Activated CD4-positive, alpha-beta T cell treated with anti-CD3 and anti-CD28 coated beads, Interleukin-2, amount 50 U/mL, for 4 hours (primary cell): Measurements from ENCODE around the gene SAPCD2.

Experiments
- DNase-seq, 2 experiments: peaks; one replicate each; pipeline ENCODE4 v3.0.0-alpha.2; 2020

Gene SAPCD2

DNA sequence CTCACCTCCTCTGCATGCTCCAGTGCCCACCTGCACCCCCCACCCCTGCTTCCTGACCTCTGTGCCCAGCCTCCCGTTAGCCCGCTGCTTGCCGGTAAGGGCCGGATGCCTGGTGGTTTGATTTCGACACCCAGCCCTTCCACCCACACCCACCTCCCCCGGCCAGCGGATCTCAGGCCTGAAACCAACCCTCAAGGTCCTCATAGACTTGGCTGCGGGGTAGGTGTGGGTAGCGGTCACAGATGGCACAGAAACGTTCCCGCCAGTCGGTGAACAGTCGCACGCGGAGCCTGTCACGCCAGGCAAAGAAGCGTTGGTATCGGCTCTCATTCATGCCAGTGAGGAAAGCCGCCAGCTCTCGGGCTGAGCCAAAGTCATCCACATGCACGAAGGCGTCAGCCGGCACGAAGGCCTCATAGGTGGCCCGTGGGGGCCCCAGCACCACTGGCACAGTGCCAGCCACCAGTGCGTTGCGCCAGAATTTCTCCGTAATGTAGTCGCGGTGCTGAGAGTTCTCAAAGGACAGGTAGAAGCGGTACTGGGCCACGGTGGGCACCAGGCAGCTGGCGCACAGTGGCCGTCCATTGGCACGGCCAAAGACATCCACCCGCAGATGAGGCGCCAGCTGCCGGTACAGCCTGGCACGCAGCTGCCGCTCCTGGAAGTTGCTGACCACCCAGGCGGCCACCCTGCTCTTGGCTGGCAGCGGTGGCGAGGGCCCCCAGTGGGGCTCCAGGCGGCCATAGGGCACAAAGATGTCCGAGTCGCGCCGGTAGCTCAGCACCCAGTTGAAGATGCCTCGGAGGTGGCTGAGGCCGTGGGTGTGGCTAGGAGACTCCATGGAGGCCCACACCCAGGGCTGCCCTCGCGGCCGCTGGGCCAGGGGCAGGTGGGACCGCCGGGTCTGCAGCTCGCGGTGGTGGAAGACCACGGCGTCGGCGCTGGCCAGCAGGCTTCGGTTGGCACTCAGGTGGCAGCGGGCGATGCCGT lies 39.5 kb downstream of the SAPCD2 start:
- no peak for DNase-seq

DNA sequence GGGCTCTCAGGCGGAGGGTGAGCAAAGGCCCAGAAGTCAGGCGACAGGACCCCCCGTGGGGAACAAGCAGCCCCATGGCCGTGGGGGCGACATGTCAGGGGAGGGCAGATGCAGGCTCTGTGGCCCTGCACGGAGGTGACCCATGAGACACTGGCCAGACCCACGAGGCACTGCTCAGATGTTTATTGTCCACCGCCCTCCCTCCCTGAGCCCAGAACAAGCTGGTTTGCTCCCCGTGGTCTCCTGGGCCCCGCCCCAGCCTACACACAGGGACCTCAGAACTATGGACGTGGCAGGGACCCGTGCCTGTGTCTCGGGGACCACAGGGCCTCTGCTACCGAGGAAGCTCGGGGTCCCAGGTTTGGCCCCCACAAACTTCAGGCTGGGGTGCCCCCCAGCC lies 40.4 kb downstream of the SAPCD2 start:
- no peak for DNase-seq

DNA sequence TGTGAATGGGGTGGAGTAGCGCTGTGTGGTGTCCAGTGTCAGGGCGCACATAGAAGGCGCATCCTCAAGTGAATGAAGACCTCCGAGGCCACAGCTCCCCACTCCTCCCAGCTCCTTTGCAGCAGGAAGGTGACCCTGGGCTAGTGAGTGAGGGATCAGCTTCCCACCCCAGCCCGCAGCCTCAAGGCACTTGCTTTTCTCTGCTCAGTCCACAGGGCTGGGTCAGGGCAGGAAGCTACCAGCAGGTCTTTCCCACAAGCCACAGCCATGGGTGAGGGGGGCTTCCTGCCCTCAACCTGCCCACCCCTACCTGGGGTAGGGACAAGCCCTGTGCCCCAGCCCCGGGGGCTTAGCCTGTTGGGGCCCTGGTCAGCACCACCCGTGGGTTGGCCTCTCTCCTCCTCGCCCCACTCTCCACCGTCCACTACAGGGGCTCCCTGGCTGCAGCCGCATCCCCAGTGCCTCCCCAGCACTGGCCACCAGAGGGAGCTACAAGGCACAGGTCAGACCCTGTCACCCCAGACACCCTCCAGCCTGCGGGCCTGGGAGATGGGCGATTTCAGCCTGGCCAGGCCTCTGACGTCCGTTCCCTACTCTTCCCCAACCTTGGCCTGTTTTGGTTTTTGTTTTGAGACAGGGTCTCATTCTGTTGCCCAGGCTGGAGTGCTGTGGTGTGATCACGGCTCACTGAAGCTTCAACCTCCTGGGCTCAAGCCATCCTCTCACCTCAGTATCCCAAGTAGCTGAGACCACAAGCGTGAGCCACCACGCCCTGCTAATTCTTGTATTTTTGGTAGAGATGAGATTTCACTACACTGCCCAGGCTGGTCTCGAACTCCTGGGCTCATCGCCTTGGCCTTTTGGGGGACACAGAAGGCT lies 41.1 kb downstream of the SAPCD2 start:
- peak; percentile 60 to 69 for DNase-seq

DNA sequence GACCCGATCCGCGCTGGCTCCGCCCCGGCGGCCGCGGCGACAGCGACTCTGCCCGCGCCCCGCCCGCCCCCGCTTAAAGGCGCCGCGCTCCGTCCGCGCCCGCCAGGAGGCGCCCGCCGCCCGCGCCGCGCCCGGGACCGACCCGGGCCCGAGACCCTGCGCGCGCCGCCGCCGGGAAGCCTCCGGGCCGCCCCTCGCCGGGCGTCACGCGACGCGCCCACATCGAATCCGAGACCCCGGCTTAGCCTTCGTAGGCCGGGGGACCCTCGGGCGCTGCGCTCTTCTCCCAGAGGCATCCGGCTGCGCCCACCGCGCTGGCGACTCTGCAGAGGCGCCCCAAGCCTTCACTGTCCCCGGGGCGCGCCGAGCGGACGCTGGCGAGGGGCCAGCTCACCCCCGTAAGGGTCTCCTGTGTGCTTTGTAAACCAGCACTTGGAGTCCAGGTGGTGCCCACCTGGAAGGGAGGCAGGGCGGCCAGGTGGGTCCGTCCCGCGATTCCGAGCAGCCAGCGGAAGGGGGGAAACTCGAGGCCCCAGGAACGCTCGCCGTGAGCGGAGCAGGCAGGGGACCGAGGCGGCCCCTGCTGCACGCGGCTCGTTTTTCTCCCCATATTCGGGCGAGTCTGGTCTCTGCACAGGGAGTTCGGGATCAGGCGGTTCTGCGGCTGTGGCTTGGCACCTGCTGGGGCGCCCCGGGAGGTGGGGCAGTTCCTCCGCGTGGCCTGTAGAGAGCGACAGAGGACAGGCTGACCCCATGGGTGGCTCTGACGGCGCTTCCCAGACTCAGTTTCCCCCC lies 41.9 kb downstream of the SAPCD2 start:
- peak; percentile 52 for DNase-seq

DNA sequence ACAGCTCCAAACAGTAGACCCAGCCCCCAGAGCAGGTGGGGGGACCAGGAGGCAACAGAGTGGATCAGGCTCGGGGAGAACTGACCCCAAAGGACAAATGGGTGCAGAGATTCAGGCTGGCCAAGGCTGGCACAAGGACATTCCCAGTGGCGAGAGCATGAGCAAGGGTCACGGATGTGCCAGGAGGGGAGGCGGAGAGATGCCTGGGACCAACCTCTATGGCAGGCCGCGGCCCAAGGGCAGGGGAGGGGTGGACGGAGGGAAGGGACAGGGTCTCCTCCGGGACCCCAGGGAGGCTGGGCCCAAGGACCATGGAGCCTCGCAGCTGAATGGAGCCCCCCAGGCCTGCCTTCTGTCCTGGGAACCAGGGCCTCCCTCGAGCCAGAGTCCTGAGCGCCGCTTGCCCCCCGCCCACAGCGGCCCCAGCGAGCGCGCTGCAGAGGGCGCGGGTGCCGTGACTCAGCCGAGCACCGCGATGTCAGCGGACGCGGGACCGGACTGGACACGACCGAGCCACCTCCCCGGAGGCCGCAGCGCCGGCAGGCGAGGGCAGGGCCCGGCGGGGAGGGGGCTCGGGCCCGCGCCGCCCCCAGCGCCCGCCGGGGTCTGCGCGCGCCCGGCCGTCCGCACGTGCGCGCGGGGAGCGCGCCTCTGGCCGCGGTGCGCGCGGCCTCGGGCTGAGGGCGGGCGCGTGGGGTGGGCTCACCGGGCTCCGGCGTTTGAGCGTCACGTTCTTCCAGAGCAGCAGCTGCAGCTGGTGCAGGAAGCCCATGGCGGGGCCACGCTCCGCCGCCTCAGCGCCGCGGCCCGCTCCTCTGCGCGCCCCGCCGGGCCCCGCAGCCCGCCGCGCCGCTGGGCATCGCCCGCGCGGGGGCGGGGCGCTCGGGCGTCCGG lies 42.7 kb downstream of the SAPCD2 start, which contains the start of gene ABCA2:
ABCA2 (minus strand) TSS at position 869 of the 894 bp plus-strand sequence; CDS start at position 772, 97 bp downstream.
- DNase-seq = no peak

DNA sequence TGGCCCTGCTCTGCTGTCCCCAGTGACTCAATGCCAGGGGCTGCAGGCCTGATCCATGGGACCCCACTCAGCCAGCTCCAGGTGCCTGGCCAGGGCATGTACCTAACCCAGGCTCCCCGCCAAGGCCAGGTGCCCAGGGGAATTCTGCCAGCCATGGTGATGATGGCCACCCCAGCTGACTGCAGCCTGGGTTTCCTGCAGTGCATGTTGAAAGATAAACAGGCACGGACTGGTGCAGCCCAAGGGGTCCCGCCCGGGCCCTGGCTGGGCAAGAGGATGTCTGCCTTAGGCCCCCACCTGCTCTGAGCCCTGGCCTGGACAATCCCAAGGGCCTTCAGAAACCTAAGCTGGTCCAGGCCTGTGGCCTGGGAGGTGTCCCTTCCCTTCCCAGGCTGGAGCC lies 43.5 kb downstream of the SAPCD2 start:
- DNase-seq = no peak

- no peak for DNase-seq
Observed at GRCh38 chr9:137026384-137026783, 44.0 kb downstream of the SAPCD2 start.

DNA sequence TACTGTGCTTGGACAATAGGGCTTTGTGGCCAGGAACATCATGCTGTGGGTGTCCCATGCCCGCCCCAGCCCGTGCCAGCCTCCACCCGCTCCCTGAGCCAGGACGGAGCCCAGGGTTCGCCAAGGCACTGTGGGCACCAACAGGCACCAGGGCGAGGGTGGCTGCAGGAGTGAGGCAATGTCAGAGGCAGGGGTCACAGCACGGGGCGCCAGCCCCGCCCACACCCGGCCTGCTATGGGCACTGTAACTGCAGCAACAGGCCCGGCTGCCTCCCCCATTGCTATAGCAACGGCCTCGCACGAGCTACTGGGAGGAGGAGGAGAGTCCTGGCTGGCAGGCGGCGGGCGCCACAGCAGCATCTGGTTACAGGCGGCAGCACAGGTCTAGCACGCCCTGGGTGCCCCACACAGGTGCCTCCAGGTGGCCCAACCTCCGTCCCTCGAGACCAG lies 44.8 kb downstream of the SAPCD2 start:
- DNase-seq = no peak

DNA sequence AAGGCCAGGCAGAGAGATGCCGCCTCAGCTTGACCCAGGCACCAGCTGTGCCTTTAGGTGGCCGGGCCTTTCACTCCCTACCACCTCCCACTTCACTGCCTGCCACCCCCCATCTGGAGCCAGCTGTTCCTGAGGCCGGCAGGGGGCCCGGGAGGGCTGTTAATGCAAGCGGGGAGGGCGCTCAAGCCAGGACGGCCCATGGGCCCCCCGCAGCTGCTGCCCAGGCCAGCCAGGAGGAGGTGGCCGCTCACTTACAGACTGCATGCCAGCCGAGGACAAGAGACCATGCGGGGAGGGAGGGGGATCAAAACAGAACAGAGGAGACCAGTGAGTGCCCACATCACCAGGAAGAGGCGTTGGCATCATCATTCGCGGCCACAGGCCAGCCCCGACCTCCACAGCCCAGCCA lies 46.8 kb downstream of the SAPCD2 start:
- no peak for DNase-seq

DNA sequence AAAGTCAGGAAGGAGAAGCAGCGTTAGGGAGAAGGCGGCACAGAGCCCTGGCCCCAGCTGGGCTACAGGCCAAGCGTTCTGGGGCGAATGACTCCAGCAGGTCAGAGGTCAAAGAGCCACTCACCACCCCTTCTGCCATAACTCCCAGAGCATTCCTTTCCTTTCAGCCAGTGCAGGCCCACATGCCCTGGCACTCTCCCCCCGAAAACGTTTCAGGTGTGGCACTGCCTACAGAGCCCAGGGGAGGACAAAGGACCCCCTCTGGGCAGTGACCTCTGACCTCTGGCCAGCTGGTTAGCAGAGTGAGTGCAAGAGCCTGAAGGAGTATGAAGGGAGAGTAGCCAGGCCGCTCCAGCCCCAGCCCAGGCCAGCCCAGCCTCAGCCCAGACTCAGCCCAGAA lies 47.2 kb downstream of the SAPCD2 start:
- no peak for DNase-seq

DNA sequence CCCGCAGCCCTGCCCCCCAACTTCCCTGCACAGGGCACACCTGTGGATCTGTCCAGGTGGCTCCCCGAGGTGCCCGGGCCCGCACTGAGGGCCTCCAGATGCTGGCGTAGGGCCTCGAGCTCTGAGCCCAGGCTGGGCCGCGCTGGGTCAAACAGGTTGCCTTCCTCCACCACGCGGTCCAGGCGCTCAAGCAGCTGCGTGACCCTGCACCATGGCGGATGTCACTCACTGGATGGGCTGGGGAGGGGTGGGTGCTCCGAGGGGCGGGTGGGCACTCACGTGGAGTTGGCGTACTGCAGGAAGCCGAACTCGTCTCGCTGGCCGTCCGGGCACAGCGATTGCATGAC lies 47.7 kb downstream of the SAPCD2 start:
- DNase-seq = no peak

GRCh38 chr9:137021979-137022661 lies 48.2 kb downstream of the SAPCD2 start:
- DNase-seq = peak; percentile 64 to 71

GRCh38 chr9:137021568-137021978 lies 48.8 kb downstream of the SAPCD2 start:
- DNase-seq = no peak

- no peak for DNase-seq
Observed at GRCh38 chr9:137020771-137021567, 49.4 kb downstream of the SAPCD2 start.

DNA sequence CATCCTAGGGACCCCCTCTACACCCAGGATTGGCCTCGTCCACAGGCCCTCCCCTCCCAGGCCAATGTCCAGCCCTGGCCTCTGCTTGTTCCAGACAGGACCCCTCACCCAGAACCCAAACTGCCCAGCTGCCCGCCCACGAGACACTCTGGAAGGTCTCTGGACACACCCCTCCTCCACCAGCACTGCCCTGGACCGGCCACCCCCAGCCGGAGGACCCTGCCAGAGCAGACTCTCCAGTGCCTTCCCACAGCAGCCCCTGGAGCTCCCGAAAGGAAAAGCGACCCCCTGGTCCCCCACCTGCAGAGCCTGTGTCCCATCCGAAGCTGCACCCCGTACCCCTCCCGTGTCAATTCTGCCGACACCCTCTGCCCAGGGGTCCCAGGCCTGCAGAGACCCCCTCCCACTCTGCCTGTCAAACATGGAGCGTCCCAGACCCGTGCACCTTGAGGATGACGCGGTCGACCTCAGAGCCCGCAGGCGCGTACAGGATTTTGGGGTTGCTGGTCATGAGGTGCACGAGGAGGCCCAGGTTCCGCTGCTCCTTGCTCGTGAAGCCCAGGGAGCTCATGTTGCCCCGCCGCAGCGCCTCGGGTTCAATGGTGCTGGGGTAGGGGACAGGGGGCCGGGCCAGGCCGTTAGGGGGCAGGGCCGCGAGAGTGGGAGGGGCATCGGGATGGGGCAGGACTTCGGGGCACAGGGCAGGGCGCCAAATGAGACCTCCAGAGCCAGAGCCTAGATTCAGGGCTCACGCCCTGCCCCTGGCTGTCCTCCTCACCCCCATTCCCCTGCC lies 50.3 kb downstream of the SAPCD2 start:
- DNase-seq = no peak

GRCh38 chr9:137018761-137019559 lies 51.4 kb downstream of the SAPCD2 start:
- DNase-seq = no peak

- DNase-seq = no peak
Observed at GRCh38 chr9:137017791-137018497, 52.4 kb downstream of the SAPCD2 start.

DNA sequence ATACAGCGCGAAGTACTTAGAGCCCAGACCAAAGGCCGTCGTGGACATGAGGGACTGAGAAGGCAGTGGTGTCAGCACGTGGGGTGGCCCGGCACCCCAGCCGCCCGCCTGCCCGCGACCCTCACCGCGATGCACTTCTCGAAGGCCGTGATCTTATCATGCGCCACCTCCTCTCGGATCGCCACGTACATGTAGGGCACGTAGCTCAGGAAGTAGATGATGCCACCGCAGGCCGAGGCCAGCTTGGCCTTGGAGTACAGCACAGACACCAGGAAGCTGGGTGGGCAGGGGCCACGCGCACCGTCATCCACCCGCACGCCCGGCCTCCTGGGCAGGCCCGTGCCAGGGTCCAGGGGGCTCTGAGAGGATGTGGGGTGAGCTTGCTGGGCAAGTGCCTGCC lies 53.3 kb downstream of the SAPCD2 start:
- no peak for DNase-seq
